HepG2 (cell line): ENCODE data around the gene UMPS.

Experiments used
- CTCF ChIP-seq: sonication (generic); formaldehyde crosslinking; IDR thresholded peaks from 2 replicates; pipeline ENCODE4 v1.5.0; 2020; ENCODE audit warnings: mild to moderate bottlenecking, missing genetic modification reagents, moderate library complexity
- KLF6 ChIP-seq: IDR thresholded peaks from 2 replicates; pipeline ENCODE4 v1.8.0; 2016; ENCODE audit warnings: missing biosample characterization, missing genetic modification reagents
- MEIS1 ChIP-seq: sonication (generic); formaldehyde crosslinking; IDR thresholded peaks from 2 replicates; pipeline ENCODE4 v1.9.0; 2021; ENCODE audit warnings: mild to moderate bottlenecking, missing genetic modification reagents, moderate library complexity, borderline replicate concordance
- PRPF4 ChIP-seq: fragments of 200-400 bp; formaldehyde crosslinking; IDR thresholded peaks from 2 replicates; pipeline ENCODE4 v1.6.1; 2016; ENCODE audit warnings: low read length, low read depth; ENCODE audit not compliant: poor library complexity, severe bottlenecking
- RERE ChIP-seq: IDR thresholded peaks from 2 replicates; pipeline ENCODE4 v1.6.1; 2016; ENCODE audit warnings: low read depth, missing genetic modification reagents, missing compliant biosample characterization
- USF2 ChIP-seq, 2 experiments: sonication (generic) in 1 of 2; formaldehyde crosslinking in 1 of 2; IDR thresholded peaks; 2 replicates each; pipeline versions ENCODE4 v1.5.1 to v1.6.1; 2011 to 2020; ENCODE audit warnings: borderline replicate concordance in 1 of 2, low read depth in 1 of 2, low read length in 1 of 2, mild to moderate bottlenecking in 1 of 2, missing genetic modification reagents in 1 of 2, moderate library complexity in 1 of 2
- ZBTB33 ChIP-seq: sonication (generic); formaldehyde crosslinking; IDR thresholded peaks from 2 replicates; pipeline ENCODE4 v1.4.0; 2020; ENCODE audit warnings: missing genetic modification reagents
- ZSCAN31 ChIP-seq: sonication (generic); formaldehyde crosslinking; IDR thresholded peaks from 2 replicates; pipeline ENCODE4 v1.5.0; 2020; ENCODE audit warnings: low read depth, mild to moderate bottlenecking, missing genetic modification reagents
- TF ChIP-seq, protein P1 (sequence below): sonication (generic); formaldehyde crosslinking; IDR thresholded peaks from 2 replicates; pipeline ENCODE4 v1.5.0; 2020; ENCODE audit warnings: mild to moderate bottlenecking, missing genetic modification reagents

DNA sequence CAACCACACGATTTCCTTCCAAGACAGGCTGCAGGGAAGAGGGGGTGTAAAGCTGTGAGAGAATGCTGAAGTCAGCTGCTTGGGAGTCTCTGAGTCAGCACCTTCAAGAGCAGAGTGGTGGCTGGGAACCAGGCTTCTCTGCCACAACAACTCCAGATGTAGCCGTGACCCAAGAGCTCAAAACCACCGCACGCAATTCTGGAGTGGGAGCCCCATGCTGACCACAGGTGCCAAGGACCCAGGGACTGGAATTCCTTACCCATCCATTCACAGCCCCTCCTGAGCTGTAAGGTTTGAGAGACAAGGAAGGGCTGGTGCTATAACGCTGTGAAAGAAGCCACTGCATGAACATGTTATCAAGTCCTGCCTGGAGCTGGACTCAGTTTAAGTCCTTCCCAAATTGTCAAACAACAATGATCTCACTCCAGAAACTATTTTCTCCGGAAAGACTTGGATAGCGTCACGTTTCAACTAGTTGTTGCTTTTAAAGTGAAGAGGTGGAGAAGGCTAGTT, 61.4 kb downstream of the UMPS start:
- TF ChIP-seq ZBTB33 (CRISPR knock-in tag) (no peak), RERE (CRISPR knock-in tag) (no peak), ZSCAN31 (CRISPR knock-in tag) (no peak), CTCF (CRISPR knock-in tag) (no peak), MEIS1 (CRISPR knock-in tag) (no peak), KLF6 (no peak), PRPF4 (no peak), USF2 (IDR thresholded peaks at IDR 0.05; ENCODE audit: low read depth, low read length) (no peak), USF2 (CRISPR knock-in tag; IDR thresholded peaks at IDR 0.05; ENCODE audit: borderline replicate concordance) (no peak)
- TF ChIP-seq, protein P1, sequence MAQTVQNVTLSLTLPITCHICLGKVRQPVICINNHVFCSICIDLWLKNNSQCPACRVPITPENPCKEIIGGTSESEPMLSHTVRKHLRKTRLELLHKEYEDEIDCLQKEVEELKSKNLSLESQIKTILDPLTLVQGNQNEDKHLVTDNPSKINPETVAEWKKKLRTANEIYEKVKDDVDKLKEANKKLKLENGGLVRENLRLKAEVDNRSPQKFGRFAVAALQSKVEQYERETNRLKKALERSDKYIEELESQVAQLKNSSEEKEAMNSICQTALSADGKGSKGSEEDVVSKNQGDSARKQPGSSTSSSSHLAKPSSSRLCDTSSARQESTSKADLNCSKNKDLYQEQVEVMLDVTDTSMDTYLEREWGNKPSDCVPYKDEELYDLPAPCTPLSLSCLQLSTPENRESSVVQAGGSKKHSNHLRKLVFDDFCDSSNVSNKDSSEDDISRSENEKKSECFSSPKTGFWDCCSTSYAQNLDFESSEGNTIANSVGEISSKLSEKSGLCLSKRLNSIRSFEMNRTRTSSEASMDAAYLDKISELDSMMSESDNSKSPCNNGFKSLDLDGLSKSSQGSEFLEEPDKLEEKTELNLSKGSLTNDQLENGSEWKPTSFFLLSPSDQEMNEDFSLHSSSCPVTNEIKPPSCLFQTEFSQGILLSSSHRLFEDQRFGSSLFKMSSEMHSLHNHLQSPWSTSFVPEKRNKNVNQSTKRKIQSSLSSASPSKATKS (CRISPR knock-in tag), result no peak
